Ovary (tissue), 9 donors: ENCODE measurements around the gene CCDC47. TPM values are rescaled to one million over a fixed set of nuclear protein-coding genes. Genes with fewer than 3 reads are reported as not detected.

Experiments
- DNase-seq, 5 donors: peaks; one replicate each; pipeline ENCODE4 v3.0.0-alpha.2; 2019 to 2020
- H3K27ac ChIP-seq, 2 donors: fragments of 200-600 bp; one replicate each; pipeline versions ENCODE4 v1.5.1 to v1.8.0; 2019 to 2022
- H3K27me3 ChIP-seq: fragments of 200-600 bp; one replicate; pipeline ENCODE4 v1.8.0; 2022
- H3K36me3 ChIP-seq: fragments of 200-600 bp; sonication (generic); one replicate; pipeline ENCODE4 v1.5.1; 2019
- H3K4me1 ChIP-seq: one replicate; pipeline ENCODE4 v1.8.1; 2013; ENCODE audit warnings: mild to moderate bottlenecking, moderate library complexity; ENCODE audit not compliant: insufficient read depth
- H3K4me3 ChIP-seq: fragments of 200-600 bp; sonication (generic); one replicate; pipeline ENCODE4 v1.5.1; 2017
- H3K9me3 ChIP-seq, 2 donors: fragments of 200-600 bp in 1 of 2; sonication (generic) in 1 of 2; one replicate each; pipeline versions ENCODE4 v1.5.1 to v1.8.1; 2013 to 2019; ENCODE audit warnings: mild to moderate bottlenecking in 1 of 2, moderate library complexity in 1 of 2
- CTCF ChIP-seq, 3 donors: fragments of 450-650 bp in 2 of 3; fragments of 200-600 bp in 1 of 3; IDR thresholded peaks; one replicate each; pipeline versions ENCODE4 v1.5.1 to v1.8.0; 2016 to 2022; ENCODE audit warnings: antibody characterized with exemption in 3 of 3, mild to moderate bottlenecking in 1 of 3
- EP300 ChIP-seq: sonication (generic); formaldehyde crosslinking; IDR thresholded peaks from one replicate; pipeline ENCODE4 v1.6.1; 2017; ENCODE audit warnings: antibody characterized with exemption
- POLR2A ChIP-seq: fragments of 450-650 bp; IDR thresholded peaks from one replicate; pipeline ENCODE4 v1.6.1; 2017; ENCODE audit warnings: antibody characterized with exemption, mild to moderate bottlenecking, moderate library complexity
- WGBS, 3 donors: extraction: QIAGEN DNeasy Blood & Tissue Kit in 1 of 3; methylation state at CpG; one replicate each; pipeline versions ENCODE4 v1.1.5 to v1.1.7; 2013 to 2017; 5-methylcytosine and 5-hydroxymethylcytosine counted together
- intact Hi-C, 4 donors: fragments of 100-400 bp; cut with DNase I; formaldehyde crosslinking; loops; one replicate each; pipeline versions ENCODE4 v1.11.0 to v1.15.1; 2022 to 2023
- polyA plus RNA-seq, 2 donors: library from polyadenylated mRNA; stranded (reverse); fragments of 200-250 nt in 1 of 2; fragments of 350-450 nt in 1 of 2; fragmentation: Illumina TruSeq in 1 of 2; extraction: RNeasy Lipid Tissue Mini Kit (QIAGEN cat#74804) in 1 of 2; gene quantifications; one replicate each; pipeline ENCODE4 v1.2.3, GENCODE V29; 2013 to 2014
- total RNA-seq, 7 donors: library from RNA; depleted of rRNA in 2 of 7; stranded (reverse); fragments of >200 nt in 2 of 7; fragmentation: NEBNext Ultra II Directional in 3 of 7; extraction: Animal tissue kit (Norgen Biotek cat#: 25700) in 3 of 7; gene quantifications; one replicate each; pipeline versions ENCODE4 v1.1.0 to v1.2.4, GENCODE V29; 2016 to 2023
- donor health status: DM: no; HTN: no; CAD: no; lungs with moderate emphysema.
- donor health status: DM: no; HTN: no; CAD: no.
- donor health status: Bipolar disorder and iron deficiency.
- donor health status: DM: yes; HTN: yes; CAD: no.
- donor health status: DM: no; HTN: no; CAD: no.
- donor health status: DM: yes; HTN: yes; CAD: no.

The CCDC47 gene
- total and polyA plus RNA-seq, 9 donors = 31.1 to 83.6 (median 63.2) TPM

- WGBS, 3 donors = 3 to 10% (median 4%) methylated on average over 8 of the region's 8 CpGs
- intact Hi-C loops = loop anchor here in 1 of 4 donors (10.0 kb wide), 1 partner anchor 59 kb away; no protein-coding TSS in a partner anchor
- Histone ChIP-seq H3K4me1 (peaks cover 3% of the 10 kb centered on the region), H3K9me3 (no peaks in the 10 kb centered on the region), H3K27me3 (no peaks in the 10 kb centered on the region), H3K27ac (no peak overlapping the region), H3K4me3 (peak overlapping the region; percentile 68), H3K36me3 (no peaks in the 10 kb centered on the region)
- DNase-seq = no peak
- TF ChIP-seq EP300 (no peak), POLR2A (no peak), CTCF (IDR thresholded peaks at IDR 0.05) (no peak)
Observed at GRCh38 chr17:63775420-63775819, 2.0 kb upstream of the CCDC47 start.

DNA sequence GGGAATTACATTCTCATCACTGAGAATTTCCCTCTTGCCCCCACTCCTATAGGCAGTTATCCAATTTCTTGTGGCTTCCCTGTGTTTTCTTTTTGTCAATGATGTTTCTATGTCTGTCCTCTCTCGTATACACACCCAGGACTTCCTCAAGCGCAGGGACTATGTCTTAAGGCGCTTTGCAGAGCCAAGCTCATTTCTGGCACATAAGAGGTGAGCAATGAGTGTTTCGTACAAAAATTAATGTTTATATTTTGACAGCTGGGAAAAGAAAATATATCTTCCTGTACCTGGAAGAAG lies 1.5 kb upstream of the CCDC47 start:
- WGBS, 3 donors = 1 to 2% (median 1%) methylated on average over 4 of the region's 4 CpGs
- no peak for DNase-seq
- TF ChIP-seq EP300 (no peak), POLR2A (no peak), CTCF (IDR thresholded peaks at IDR 0.05) (no peak)
- peak overlapping the region in 1 of 2 donors; percentile 96 for H3K27ac ChIP-seq
- intact Hi-C loops = loop anchor here in 1 of 4 donors (10.0 kb wide), 1 partner anchor 60 kb away; no protein-coding TSS in a partner anchor
- peak overlapping the region; percentile 68 for H3K4me3 ChIP-seq
- no peaks in the 10 kb centered on the region for H3K9me3 ChIP-seq
- H3K4me1 ChIP-seq = peaks cover 3% of the 10 kb centered on the region
- no peaks in the 10 kb centered on the region for H3K36me3 ChIP-seq
- H3K27me3 ChIP-seq = no peaks in the 10 kb centered on the region

GRCh38 chr17:63774141-63774968 lies 958 bp upstream of the CCDC47 start, which contains the start of gene DDX42:
Gene DDX42 (plus strand): TSS chr17:63774170. CDS start chr17:63787050, 12,880 bp downstream.
- TF ChIP-seq EP300 = no peak
- TF ChIP-seq POLR2A = peak; percentile 44
- TF ChIP-seq CTCF (IDR thresholded peaks at IDR 0.05) = peak in 1 of 3 donors; percentile 17
- Histone ChIP-seq H3K27me3 (no peaks in the 10 kb centered on the region), H3K4me3 (peak within 1 kb of the TSS; percentile 68), H3K4me1 (peaks cover 3% of the 10 kb centered on the region), H3K36me3 (no peaks in the 10 kb centered on the region), H3K27ac (peak within 1 kb of the TSS; percentile 84 to 96), H3K9me3 (no peaks in the 10 kb centered on the region)
- intact Hi-C loops = loop anchor here in 1 of 4 donors (10.0 kb wide), 1 partner anchor 60 kb away; no protein-coding TSS in a partner anchor
- WGBS, 3 donors = 0 to 1% (median 0%) methylated on average over 48 to 67 of the region's 67 CpGs
- peak; percentile 45 to 94 (median 90) for DNase-seq

GRCh38 chr17:63772801-63773271 lies 561 bp downstream of the CCDC47 start:
- DNase-seq = no peak
- WGBS, 3 donors = 1 to 2% (median 2%) methylated on average over 7 of the region's 7 CpGs
- H3K36me3 ChIP-seq = no peaks in the 10 kb centered on the region
- peak overlapping the region; percentile 68 for H3K4me3 ChIP-seq
- no peaks in the 10 kb centered on the region for H3K9me3 ChIP-seq
- peak overlapping the region; percentile 84 to 96 for H3K27ac ChIP-seq
- intact Hi-C loops = loop anchor here in 1 of 4 donors (10.0 kb wide), 1 partner anchor 62 kb away; no protein-coding TSS in a partner anchor
- peaks cover 3% of the 10 kb centered on the region for H3K4me1 ChIP-seq
- no peaks in the 10 kb centered on the region for H3K27me3 ChIP-seq
- no peak for TF ChIP-seq CTCF (IDR thresholded peaks at IDR 0.05)
- no peak for TF ChIP-seq POLR2A
- no peak for TF ChIP-seq EP300
